ENCODE measurements around the gene EDAR. TPM values are rescaled to one million over a fixed set of nuclear protein-coding genes. Genes with fewer than 3 reads are reported as not detected.

Gene EDAR
- total and polyA plus RNA-seq, 9 of the 15 experiments (the other 6 are each of a cell fraction or from before 2014, with no cell fraction given): 0.01 TPM; not detected in 8

GRCh38 chr2:108918156-108918874 is 70.7 kb downstream of the EDAR start:
- CTCF ChIA-PET (ENCODE audit: low intra/inter-chr PET ratio): no interaction called here
- POLR2A ChIA-PET: no interaction called here
- Histone ChIP-seq H3K27me3 (ENCODE audit: control insufficient read depth in 2 of 2, insufficient read depth in 2 of 2, low read length in 2 of 2) (peaks cover 35 to 80% of the 10 kb centered on the region in 2 experiments), H3K9me1 (ENCODE audit: control insufficient read depth, insufficient read depth, low read length) (no peaks in the 10 kb centered on the region), H3K4me3 (no peak overlapping the region), H3K9me3 (replicated peaks; ENCODE audit: control insufficient read depth, insufficient read depth, low read depth, low read length) (no peaks in the 10 kb centered on the region), H3K27ac (ENCODE audit: extremely low read depth, low read depth, low read length) (no peak overlapping the region), H3K4me2 (ENCODE audit: insufficient read depth, low read length) (no peak overlapping the region), H3K9ac (ENCODE audit: insufficient read depth in 1 of 2, low read depth in 2 of 2, low read length in 2 of 2) (no peak overlapping the region), H3K79me2 (ENCODE audit: control insufficient read depth, insufficient read depth, low read length) (no peaks in the 10 kb centered on the region), H3K4me1 (replicated peaks in 1 of 2; ENCODE audit: control insufficient read depth in 2 of 2, insufficient read depth in 2 of 2, low read length in 2 of 2) (no peaks in the 10 kb centered on the region), H3K36me3 (ENCODE audit: control insufficient read depth, insufficient read depth, low read length) (no peaks in the 10 kb centered on the region), H2AFZ (ENCODE audit: low read depth, low read length) (no peak overlapping the region), H4K20me1 (replicated peaks; ENCODE audit: control insufficient read depth, insufficient read depth, low read length) (0 out of 2 replicates have a peak, but pooled peaks cover 3% of the 10 kb centered on the region)
- no peak for DNase-seq (ENCODE audit: extremely low read depth in 1 of 4, low spot score in 3 of 4)
- TF ChIP-seq ZNF444 (CRISPR knock-in tag; IDR thresholded peaks at IDR 0.05): no peak
- TF ChIP-seq NCOA4 (IDR thresholded peaks at IDR 0.05; ENCODE audit: partially characterized antibody): no peak
- no peak for TF ChIP-seq DNMT1 (IDR thresholded peaks at IDR 0.05)
- no peak for TF ChIP-seq SPI1 (IDR thresholded peaks at IDR 0.05; ENCODE audit: borderline replicate concordance, low read depth, low read length)
- no peak for TF ChIP-seq E2F4 (CRISPR knock-in tag; IDR thresholded peaks at IDR 0.05; ENCODE audit: low read depth)
- no peak for TF ChIP-seq RBM15 (IDR thresholded peaks at IDR 0.05; ENCODE audit: insufficient read depth, low read length)
- TF ChIP-seq MTA3 (IDR thresholded peaks at IDR 0.05; ENCODE audit: borderline replicate concordance): no peak
- no peak for TF ChIP-seq SAFB2 (IDR thresholded peaks at IDR 0.05; ENCODE audit: borderline replicate concordance, low read depth, low read length, severe bottlenecking)
- TF ChIP-seq ZBTB8A (IDR thresholded peaks at IDR 0.05; ENCODE audit: partially characterized antibody): no peak
- no peak for TF ChIP-seq RNF2 (IDR thresholded peaks at IDR 0.05)
- TF ChIP-seq ZNF175 (CRISPR knock-in tag; IDR thresholded peaks at IDR 0.05; ENCODE audit: low read depth): no peak
- no peak for TF ChIP-seq CREB3 (tag; conservative IDR thresholded peaks at IDR 0.05; ENCODE audit: low read depth)
- TF ChIP-seq DLX4 (CRISPR knock-in tag; IDR thresholded peaks at IDR 0.05): no peak
- no peak for TF ChIP-seq MAX (CRISPR knock-in tag; IDR thresholded peaks at IDR 0.05)
- no peak for TF ChIP-seq BDP1 (IDR thresholded peaks at IDR 0.05; ENCODE audit: insufficient read depth, insufficient read length)
- no peak for TF ChIP-seq RBBP5 (IDR thresholded peaks at IDR 0.05; ENCODE audit: borderline replicate concordance, insufficient read depth, low read length, poor library complexity, severe bottlenecking)
- under 1% methylated on average over 14 of the region's 15 CpGs for WGBS (ENCODE audit: insufficient coverage, low coverage, missing lambda C conversion rate)
- no TSS peak for BruUV-seq (replicated peaks)
- FAIRE-seq: no peak
- no peak for ATAC-seq
- in situ Hi-C loops (cut with MboI) (no loop called here), intact Hi-C loops (cut with micrococcal nuclease) (no loop called here)

Data from K562 (cell line).